ENCODE results near the gene XPO6. TPM values are rescaled to one million over a fixed set of nuclear protein-coding genes. Genes with fewer than 3 reads are reported as not detected.

The XPO6 gene
- polyA plus RNA-seq, 1 donor (not counting 4 experiments of a cell fraction or from before 2014, with no cell fraction given), result 127 TPM

GRCh38 chr16:28064150-28064549 lies 147.6 kb downstream of the XPO6 start:
- Histone ChIP-seq H4K20me1 (ENCODE audit: control insufficient read depth, extremely low read depth, insufficient read depth, low read length) (no peaks in the 10 kb centered on the region), H3K36me3 (ENCODE audit: control insufficient read depth in 2 of 2, extremely low read depth in 1 of 2, insufficient read depth in 2 of 2, low read length in 2 of 2) (no peaks in the 10 kb centered on the region), H3K4me2 (ENCODE audit: control insufficient read depth, extremely low read depth, insufficient read depth, low read depth, low read length) (no peak overlapping the region), H3K4me3 (ENCODE audit: control insufficient read depth in 2 of 3, extremely low read depth in 1 of 3, insufficient read depth in 2 of 3, low read depth in 1 of 3, low read length in 3 of 3) (no peak overlapping the region), H3K4me1 (ENCODE audit: control insufficient read depth, extremely low read depth, insufficient read depth, low read length) (no peaks in the 10 kb centered on the region), H3K9ac (ENCODE audit: control insufficient read depth, extremely low read depth, insufficient read depth, low read length) (no peak overlapping the region), H3K9me1 (ENCODE audit: control insufficient read depth, extremely low read depth, insufficient read depth, low read length) (no peaks in the 10 kb centered on the region), H2AFZ (ENCODE audit: control insufficient read depth, low read length) (no peak overlapping the region), H3K27me3 (ENCODE audit: control insufficient read depth, extremely low read depth, insufficient read depth, low read length) (peaks cover 52% of the 10 kb centered on the region), H3K9me3 (ENCODE audit: control insufficient read depth, low read depth, low read length) (no peaks in the 10 kb centered on the region), H3K79me2 (ENCODE audit: control insufficient read depth, insufficient read depth, low read length) (no peaks in the 10 kb centered on the region), H3K27ac (ENCODE audit: control insufficient read depth, insufficient read depth, low read length) (no peak overlapping the region)
- DNase-seq (ENCODE audit: low read depth, low spot score) (no peak), FAIRE-seq (no peak)
- TF ChIP-seq CTCF (optimal IDR thresholded peaks at IDR 0.05 in 1 of 3, IDR thresholded peaks at IDR 0.05 in 1 of 3, conservative IDR thresholded peaks at IDR 0.05 in 1 of 3; ENCODE audit: extremely low read depth in 1 of 3, insufficient read depth in 2 of 3, low read length in 3 of 3), result no peak
- peak; percentile 77 for TF ChIP-seq EZH2 (IDR thresholded peaks at IDR 0.05; ENCODE audit: low read length)
- dilution Hi-C loops (cut with MboI; ENCODE audit: extremely low pct_ligation_motif_present, low sequenced_read_pairs), result no loop called here

- Histone ChIP-seq H3K9ac (ENCODE audit: control insufficient read depth, extremely low read depth, insufficient read depth, low read length) (no peak within 1 kb of the TSS), H2AFZ (ENCODE audit: control insufficient read depth, low read length) (no peak within 1 kb of the TSS), H3K79me2 (ENCODE audit: control insufficient read depth, insufficient read depth, low read length) (no peaks in the 10 kb centered on the region), H3K4me2 (ENCODE audit: control insufficient read depth, extremely low read depth, insufficient read depth, low read depth, low read length) (no peak within 1 kb of the TSS), H3K27me3 (ENCODE audit: control insufficient read depth, extremely low read depth, insufficient read depth, low read length) (peaks cover 57% of the 10 kb centered on the region), H3K36me3 (ENCODE audit: control insufficient read depth in 2 of 2, extremely low read depth in 1 of 2, insufficient read depth in 2 of 2, low read length in 2 of 2) (no peaks in the 10 kb centered on the region), H3K9me3 (ENCODE audit: control insufficient read depth, low read depth, low read length) (no peaks in the 10 kb centered on the region), H3K9me1 (ENCODE audit: control insufficient read depth, extremely low read depth, insufficient read depth, low read length) (no peaks in the 10 kb centered on the region), H3K27ac (ENCODE audit: control insufficient read depth, insufficient read depth, low read length) (no peak within 1 kb of the TSS), H4K20me1 (ENCODE audit: control insufficient read depth, extremely low read depth, insufficient read depth, low read length) (no peaks in the 10 kb centered on the region), H3K4me1 (ENCODE audit: control insufficient read depth, extremely low read depth, insufficient read depth, low read length) (no peaks in the 10 kb centered on the region), H3K4me3 (ENCODE audit: control insufficient read depth in 2 of 3, extremely low read depth in 1 of 3, insufficient read depth in 2 of 3, low read depth in 1 of 3, low read length in 3 of 3) (no peak within 1 kb of the TSS)
- FAIRE-seq (no peak), DNase-seq (ENCODE audit: low read depth, low spot score) (no peak)
- TF ChIP-seq EZH2 (IDR thresholded peaks at IDR 0.05; ENCODE audit: low read length) (no peak), CTCF (optimal IDR thresholded peaks at IDR 0.05 in 1 of 3, IDR thresholded peaks at IDR 0.05 in 1 of 3, conservative IDR thresholded peaks at IDR 0.05 in 1 of 3; ENCODE audit: extremely low read depth in 1 of 3, insufficient read depth in 2 of 3, low read length in 3 of 3) (peak in 1 of 3 experiments; percentile 13)
- dilution Hi-C loops (cut with MboI; ENCODE audit: extremely low pct_ligation_motif_present, low sequenced_read_pairs), result no loop called here
Measured at GRCh38 chr16:28063591-28064061, 148.1 kb downstream of the XPO6 start, which contains the start of gene GSG1L. Gene GSG1L, minus strand, starts transcription at chr16:28063714. Its CDS starts 290 bp downstream, at chr16:28063424.
